AG09309 (cell line): ENCODE results near the gene SOS2.
"Not testable (repeated sequence)": the region's sequence is repeated elsewhere in the genome, so short reads cannot be mapped to it uniquely, and the experiment has no call there.

ENCODE experiments used
- DNase-seq: peaks from one replicate; pipeline ENCODE4 v3.0.0-alpha.2; 2010; ENCODE audit warnings: low read depth
- H3K4me3 ChIP-seq: 2 replicates; pipeline ENCODE4 v1.5.1; 2011; ENCODE audit warnings: mild to moderate bottlenecking, low read depth, low read length, moderate library complexity; ENCODE audit not compliant: control insufficient read depth
- TF ChIP-seq, protein P1 (sequence below): IDR thresholded peaks from 2 replicates; pipeline ENCODE4 v1.5.1; 2011; ENCODE audit warnings: mild to moderate bottlenecking, low read depth, low read length, inconsistent platforms; ENCODE audit not compliant: insufficient read depth, control insufficient read depth; ENCODE audit errors: missing control alignments

SOS2 gene

GRCh38 chr14:50191499-50191898 lies 39.9 kb downstream of the SOS2 start:
- no peak for DNase-seq
- TF ChIP-seq, protein P1, sequence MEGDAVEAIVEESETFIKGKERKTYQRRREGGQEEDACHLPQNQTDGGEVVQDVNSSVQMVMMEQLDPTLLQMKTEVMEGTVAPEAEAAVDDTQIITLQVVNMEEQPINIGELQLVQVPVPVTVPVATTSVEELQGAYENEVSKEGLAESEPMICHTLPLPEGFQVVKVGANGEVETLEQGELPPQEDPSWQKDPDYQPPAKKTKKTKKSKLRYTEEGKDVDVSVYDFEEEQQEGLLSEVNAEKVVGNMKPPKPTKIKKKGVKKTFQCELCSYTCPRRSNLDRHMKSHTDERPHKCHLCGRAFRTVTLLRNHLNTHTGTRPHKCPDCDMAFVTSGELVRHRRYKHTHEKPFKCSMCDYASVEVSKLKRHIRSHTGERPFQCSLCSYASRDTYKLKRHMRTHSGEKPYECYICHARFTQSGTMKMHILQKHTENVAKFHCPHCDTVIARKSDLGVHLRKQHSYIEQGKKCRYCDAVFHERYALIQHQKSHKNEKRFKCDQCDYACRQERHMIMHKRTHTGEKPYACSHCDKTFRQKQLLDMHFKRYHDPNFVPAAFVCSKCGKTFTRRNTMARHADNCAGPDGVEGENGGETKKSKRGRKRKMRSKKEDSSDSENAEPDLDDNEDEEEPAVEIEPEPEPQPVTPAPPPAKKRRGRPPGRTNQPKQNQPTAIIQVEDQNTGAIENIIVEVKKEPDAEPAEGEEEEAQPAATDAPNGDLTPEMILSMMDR, result no peak
- no peak overlapping the region for H3K4me3 ChIP-seq

GRCh38 chr14:50186107-50186506 lies 45.3 kb downstream of the SOS2 start:
- no peak for DNase-seq
- TF ChIP-seq, protein P1, result no peak
- no peak overlapping the region for H3K4me3 ChIP-seq

GRCh38 chr14:50173891-50174290 lies 57.5 kb downstream of the SOS2 start:
- H3K4me3 ChIP-seq, result no peak overlapping the region
- DNase-seq, result no peak
- TF ChIP-seq, protein P1, result no peak

- DNase-seq, result no peak
- TF ChIP-seq, protein P1, result no peak
- no peak overlapping the region for H3K4me3 ChIP-seq
Measured at GRCh38 chr14:50171895-50172294, 59.5 kb downstream of the SOS2 start.

- not testable (repeated sequence) for DNase-seq, H3K4me3 ChIP-seq
Measured at GRCh38 chr14:50167381-50167780, 64.0 kb downstream of the SOS2 start.

DNA sequence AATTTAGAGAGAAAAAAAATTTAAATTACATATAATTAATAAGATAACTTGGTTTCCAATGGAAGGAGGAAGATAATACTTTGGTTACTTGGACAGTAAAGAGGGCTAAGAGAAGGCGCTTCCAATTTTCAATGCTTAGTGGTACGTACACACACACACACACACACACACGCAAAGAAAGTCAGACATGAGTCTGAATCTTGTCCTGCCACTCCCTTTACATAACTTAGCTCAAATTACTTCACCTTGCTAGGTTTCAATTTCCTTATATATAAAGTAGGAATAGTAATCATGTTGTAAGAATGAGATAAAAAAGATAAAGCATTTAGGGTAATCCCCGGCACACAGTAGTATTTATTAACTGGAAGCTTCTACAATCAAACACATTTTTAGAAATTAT lies 75.3 kb downstream of the SOS2 start:
- no peak for DNase-seq
- TF ChIP-seq, protein P1, result no peak
- no peak overlapping the region for H3K4me3 ChIP-seq

DNA sequence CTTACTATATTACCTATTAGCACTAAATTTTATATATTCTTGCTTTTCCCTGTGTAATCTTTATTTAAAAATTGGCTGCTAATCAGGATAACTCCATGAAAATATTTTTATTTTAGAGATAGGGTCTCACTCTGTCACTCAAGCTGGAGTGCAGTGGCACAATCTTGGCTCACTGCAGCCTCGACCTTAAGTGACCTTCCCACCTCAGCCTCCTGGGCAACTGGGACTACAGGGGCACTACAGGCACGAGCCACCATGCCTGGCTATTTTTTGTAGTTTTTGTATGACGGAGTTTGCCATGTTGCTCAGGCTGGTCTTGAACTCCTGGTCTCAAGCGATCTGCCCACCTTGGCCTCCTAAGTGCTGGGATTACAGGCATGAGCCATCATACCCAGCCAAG lies 82.6 kb downstream of the SOS2 start:
- no peak overlapping the region for H3K4me3 ChIP-seq
- no peak for DNase-seq
- TF ChIP-seq, protein P1, result no peak
